Cardiac muscle cell (in vitro differentiated cells and primary cell): ENCODE results near the gene CCNH. TPM values are rescaled to one million over a fixed set of nuclear protein-coding genes. Genes with fewer than 3 reads are reported as not detected.

Experiments
- DNase-seq, 2 donors: peaks; one replicate each; pipeline versions ENCODE4 v3.0.0 to v3.0.0-alpha.2; 2010 to 2017; ENCODE audit warnings: low read depth in 1 of 2, low spot score in 1 of 2
- H3K27ac ChIP-seq: fragments of 200-600 bp; sonication (generic); 2 replicates; pipeline ENCODE4 v1.5.1; 2016
- H3K27me3 ChIP-seq: fragments of 200-600 bp; sonication (generic); 2 replicates; pipeline ENCODE4 v1.6.0; 2016; ENCODE audit warnings: control low read depth
- H3K36me3 ChIP-seq: fragments of 200-600 bp; sonication (generic); 2 replicates; pipeline ENCODE4 v1.5.1; 2016; ENCODE audit warnings: control low read depth
- H3K4me1 ChIP-seq: fragments of 200-600 bp; sonication (generic); 2 replicates; pipeline ENCODE4 v1.8.1; 2017; ENCODE audit warnings: low read depth, mild to moderate bottlenecking, mixed run types
- H3K4me3 ChIP-seq: fragments of 200-600 bp; sonication (generic); 2 replicates; pipeline ENCODE4 v1.5.1; 2016; ENCODE audit warnings: mild to moderate bottlenecking
- H3K9me3 ChIP-seq: fragments of 200-600 bp; sonication (generic); 2 replicates; pipeline ENCODE4 v1.5.1; 2017; ENCODE audit warnings: low read depth, mild to moderate bottlenecking, control low read depth
- polyA plus RNA-seq: library from polyadenylated mRNA; unstranded; fragments of >200 nt; fragmentation: Nextera tagmentation; extraction: Ambion mirVana; gene quantifications from 2 replicates; pipeline ENCODE4 v1.2.1, GENCODE V29; 2016
- total RNA-seq: library from RNA; depleted of rRNA; stranded (reverse); fragments of >200 nt; gene quantifications from 2 replicates; pipeline ENCODE4 v1.2.3, GENCODE V29; 2016
- TF ChIP-seq, protein P1 (sequence below): IDR thresholded peaks from 2 replicates; pipeline ENCODE4 v1.5.1; 2012; ENCODE audit warnings: low read depth, mild to moderate bottlenecking, low read length

CCNH gene
- total and polyA plus RNA-seq, 2 experiments from 2014 or later, result 37.6 to 72.2 TPM

DNA sequence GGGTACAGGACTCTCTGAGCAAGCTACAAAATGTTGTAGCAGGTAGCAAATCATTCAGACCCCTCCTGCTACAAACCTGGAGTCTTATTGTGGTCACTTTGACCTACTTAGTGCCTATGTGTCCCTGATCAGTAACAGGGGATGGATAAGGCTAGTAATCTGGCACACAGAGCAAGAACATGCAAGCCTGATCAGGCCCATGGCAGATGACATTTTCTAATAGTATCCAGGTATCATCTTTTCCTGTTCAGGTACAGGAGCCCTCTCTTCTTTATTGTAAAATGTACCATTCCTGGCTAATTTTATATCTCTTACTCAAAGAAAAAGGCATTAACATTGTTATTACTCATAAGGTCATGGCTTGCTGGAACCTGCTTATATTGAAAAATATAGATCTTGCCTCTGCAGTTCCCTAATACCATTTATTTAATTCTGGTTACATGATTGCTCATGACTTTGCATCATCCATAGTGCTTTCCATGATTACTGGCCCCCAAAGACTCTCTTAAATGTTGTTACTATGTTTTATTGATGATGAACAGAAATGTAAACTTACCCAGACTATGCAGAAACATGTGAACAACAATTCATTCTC lies 18.2 kb upstream of the CCNH start:
- Histone ChIP-seq H3K27me3 (no peaks in the 10 kb centered on the region), H3K4me1 (no peaks in the 10 kb centered on the region), H3K4me3 (no peak overlapping the region), H3K36me3 (no peaks in the 10 kb centered on the region), H3K27ac (no peak overlapping the region), H3K9me3 (no peaks in the 10 kb centered on the region)
- TF ChIP-seq, protein P1, sequence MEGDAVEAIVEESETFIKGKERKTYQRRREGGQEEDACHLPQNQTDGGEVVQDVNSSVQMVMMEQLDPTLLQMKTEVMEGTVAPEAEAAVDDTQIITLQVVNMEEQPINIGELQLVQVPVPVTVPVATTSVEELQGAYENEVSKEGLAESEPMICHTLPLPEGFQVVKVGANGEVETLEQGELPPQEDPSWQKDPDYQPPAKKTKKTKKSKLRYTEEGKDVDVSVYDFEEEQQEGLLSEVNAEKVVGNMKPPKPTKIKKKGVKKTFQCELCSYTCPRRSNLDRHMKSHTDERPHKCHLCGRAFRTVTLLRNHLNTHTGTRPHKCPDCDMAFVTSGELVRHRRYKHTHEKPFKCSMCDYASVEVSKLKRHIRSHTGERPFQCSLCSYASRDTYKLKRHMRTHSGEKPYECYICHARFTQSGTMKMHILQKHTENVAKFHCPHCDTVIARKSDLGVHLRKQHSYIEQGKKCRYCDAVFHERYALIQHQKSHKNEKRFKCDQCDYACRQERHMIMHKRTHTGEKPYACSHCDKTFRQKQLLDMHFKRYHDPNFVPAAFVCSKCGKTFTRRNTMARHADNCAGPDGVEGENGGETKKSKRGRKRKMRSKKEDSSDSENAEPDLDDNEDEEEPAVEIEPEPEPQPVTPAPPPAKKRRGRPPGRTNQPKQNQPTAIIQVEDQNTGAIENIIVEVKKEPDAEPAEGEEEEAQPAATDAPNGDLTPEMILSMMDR, result no peak
- no peak for DNase-seq

DNA sequence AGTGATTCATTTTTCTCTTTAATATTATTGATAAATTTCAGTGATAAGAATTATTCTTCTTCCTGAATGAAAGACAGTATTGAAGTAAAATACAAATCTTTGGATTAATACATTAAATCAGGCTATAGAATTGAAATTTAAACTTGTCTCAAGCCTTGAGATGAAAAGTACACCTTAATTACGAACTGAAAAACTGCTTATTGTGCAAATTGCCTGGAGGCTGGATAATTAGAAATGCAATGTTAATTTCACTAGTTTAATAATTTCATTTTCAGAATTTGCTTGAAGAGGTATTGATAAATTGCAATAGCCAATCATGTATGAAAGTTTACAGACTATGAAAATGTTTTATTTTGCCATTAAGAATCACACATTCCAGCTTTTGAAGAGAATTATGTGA lies 11.0 kb upstream of the CCNH start:
- Histone ChIP-seq H3K36me3 (no peaks in the 10 kb centered on the region), H3K27ac (no peak overlapping the region), H3K27me3 (no peaks in the 10 kb centered on the region), H3K4me3 (no peak overlapping the region), H3K9me3 (no peaks in the 10 kb centered on the region), H3K4me1 (no peaks in the 10 kb centered on the region)
- TF ChIP-seq, protein P1, result no peak
- no peak for DNase-seq

DNA sequence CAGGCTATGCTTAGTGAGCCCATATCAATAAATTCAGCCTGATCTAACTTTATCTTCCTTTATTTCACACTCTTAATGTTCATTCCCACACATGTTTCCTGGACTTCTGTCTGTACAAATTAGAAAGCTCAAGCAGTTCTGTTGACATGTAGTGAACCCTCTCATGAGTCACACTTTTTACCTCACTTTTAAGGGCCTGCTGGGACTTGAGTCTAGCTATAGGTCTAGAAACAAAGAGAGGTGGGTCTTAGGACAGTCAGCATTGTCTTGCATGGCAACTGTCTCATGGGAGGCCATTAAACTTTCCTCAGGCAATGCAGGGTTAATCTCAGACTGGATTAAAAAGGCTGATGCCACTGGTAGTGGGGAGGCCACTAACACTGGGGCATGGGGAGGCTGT lies 8.6 kb upstream of the CCNH start:
- DNase-seq, result no peak
- H3K27ac ChIP-seq, result no peak overlapping the region
- no peaks in the 10 kb centered on the region for H3K9me3 ChIP-seq
- no peaks in the 10 kb centered on the region for H3K36me3 ChIP-seq
- TF ChIP-seq, protein P1, result no peak
- no peaks in the 10 kb centered on the region for H3K4me1 ChIP-seq
- H3K4me3 ChIP-seq, result no peak overlapping the region
- no peaks in the 10 kb centered on the region for H3K27me3 ChIP-seq

DNA sequence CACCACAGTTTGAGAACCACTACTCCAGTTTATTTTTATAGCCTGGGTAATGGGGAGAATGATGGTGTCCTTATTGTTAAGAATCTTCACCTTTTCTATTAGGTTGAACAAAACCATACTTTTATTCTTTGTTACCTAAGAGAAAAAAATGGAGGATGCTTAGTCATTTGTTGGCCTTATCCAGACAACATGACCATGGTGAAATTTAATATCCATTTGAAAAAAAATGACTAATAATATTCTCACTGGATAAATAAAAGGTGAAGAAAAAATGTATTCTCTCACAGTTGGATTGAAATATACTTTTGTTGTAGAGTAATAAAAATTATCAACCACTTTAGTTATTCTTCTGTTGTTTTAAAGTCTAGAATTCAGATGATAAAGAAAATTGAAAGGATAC lies 5.8 kb upstream of the CCNH start:
- H3K4me3 ChIP-seq, result no peak overlapping the region
- TF ChIP-seq, protein P1, result no peak
- no peaks in the 10 kb centered on the region for H3K27me3 ChIP-seq
- DNase-seq, result no peak
- H3K4me1 ChIP-seq, result no peaks in the 10 kb centered on the region
- no peaks in the 10 kb centered on the region for H3K9me3 ChIP-seq
- no peaks in the 10 kb centered on the region for H3K36me3 ChIP-seq
- H3K27ac ChIP-seq, result no peak overlapping the region

DNA sequence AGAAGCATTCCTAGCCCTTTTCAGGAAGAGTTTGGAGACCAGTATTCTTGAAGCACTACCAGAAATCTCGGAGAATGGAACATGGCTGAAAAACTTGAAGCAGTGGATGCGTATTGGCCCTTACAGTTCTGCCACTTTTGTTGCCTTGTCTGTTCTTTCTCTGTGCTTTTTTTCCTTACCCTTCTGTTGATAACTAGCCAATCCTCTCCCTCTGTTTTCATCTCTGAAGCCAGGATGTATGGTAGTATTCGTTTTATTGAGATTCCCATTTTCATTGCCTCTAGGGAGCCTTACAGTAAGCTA lies 564 bp upstream of the CCNH start:
- Histone ChIP-seq H3K9me3 (no peaks in the 10 kb centered on the region), H3K4me1 (no peaks in the 10 kb centered on the region), H3K4me3 (peak overlapping the region; percentile 83), H3K27ac (peak overlapping the region; percentile 94), H3K36me3 (peaks cover 9% of the 10 kb centered on the region), H3K27me3 (no peaks in the 10 kb centered on the region)
- DNase-seq, result peak in 1 of 2 donors; percentile 1
- TF ChIP-seq, protein P1, result no peak
